HG03354 (cell line): Measurements from ENCODE around the gene CENPX.
A peak's percentile ranks its signal among the peaks of the same experiment; 100 is the strongest.

Experiments
- ATAC-seq: cut with Tn5 transposase; IDR thresholded peaks from one replicate; pipeline ENCODE4 v1.9.1; 2021; ENCODE audit warnings: mild to moderate bottlenecking; ENCODE audit not compliant: unreplicated experiment, poor library complexity, severe bottlenecking

The CENPX gene

DNA sequence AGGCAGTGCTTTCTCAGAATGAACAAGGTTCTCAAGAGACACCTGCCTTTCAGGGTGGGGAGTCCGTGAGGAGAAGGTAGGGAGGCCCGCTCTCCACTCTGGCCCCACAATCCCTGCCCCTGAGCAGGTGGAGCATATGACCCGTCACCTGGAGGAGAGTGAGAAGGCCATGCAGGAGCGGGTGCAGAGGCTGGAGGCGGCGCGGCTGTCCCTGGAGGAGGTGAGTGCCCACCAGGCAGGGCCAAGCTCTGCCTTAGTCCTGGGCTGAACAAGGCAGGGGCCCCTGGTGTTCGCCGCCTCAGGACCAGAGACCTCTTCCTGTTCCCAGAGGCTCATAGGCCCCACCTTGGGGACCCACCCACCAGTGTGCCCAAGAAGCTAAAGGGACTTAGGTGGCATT, 6.3 kb upstream of the CENPX start:
- no peak for ATAC-seq

DNA sequence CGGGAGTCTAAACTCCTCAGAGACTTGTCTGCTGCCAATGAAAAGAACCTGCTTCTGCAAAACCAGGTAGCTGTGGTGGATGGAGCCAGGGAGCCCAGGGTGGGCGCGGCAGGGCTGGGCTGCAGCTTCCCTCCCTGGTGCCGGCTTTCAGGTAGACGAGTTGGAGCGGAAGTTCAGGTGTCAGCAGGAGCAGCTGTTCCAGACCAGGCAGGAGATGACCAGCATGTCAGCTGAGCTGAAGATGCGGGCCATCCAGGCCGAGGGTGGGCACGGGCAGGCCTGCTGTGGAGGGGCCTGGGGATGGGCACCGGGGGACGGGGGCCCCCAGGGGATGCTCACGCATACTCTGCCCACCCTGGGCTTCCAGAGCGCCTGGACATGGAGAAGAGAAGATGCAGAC, 5.6 kb upstream of the CENPX start:
- no peak for ATAC-seq

DNA sequence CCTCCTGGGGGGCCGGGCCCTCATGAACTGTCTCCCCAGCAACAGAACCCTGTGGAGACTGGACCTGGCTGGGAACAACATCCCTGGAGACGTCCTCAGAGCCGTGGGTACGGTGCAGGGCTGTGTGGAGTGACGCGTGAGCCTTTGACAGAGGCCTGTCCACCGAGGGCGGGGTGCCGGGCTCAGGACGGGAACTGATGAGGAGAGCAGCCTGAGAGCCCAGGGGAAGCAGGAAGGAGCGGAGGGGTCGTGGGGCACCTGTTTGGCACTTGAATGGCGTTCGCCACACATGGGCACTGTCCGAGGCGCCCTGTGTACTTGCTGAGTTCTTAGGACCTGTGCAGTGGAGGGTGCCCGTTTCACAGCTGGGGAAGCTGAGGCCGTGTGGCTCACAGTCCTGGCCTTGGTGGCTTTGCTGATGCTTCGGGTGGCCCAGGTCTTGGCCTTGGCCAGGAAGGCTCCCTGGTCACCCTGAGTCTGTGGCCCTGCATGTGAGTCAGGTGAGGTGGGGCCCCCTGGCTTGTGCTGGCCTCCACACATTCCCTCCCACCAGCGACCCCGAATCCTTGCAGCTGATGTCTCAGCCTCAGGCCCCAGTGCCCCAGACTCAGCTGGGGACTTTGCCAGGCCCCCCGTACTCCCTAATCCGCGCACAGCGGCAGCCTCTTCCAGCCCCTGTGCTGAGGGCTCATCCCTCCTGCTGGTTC, 2.9 kb upstream of the CENPX start:
- no peak for ATAC-seq

DNA sequence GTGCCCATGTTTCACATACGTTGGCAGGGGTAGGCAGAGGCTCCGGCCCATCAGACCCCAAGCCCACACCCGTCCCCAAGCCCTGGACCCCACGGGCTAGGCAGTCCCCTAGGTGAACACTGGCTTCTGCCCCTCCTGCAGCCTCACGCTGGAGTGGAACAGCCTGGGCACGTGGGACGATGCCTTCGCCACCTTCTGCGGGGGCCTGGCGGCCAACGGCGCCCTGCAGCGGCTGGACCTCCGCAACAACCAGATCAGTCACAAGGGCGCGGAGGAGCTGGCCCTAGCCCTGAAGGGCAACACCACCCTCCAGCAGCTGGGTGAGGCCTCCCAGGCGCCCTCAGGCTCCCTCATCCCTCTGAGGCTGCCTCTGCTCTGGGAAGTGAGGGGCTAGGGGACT, 2.2 kb upstream of the CENPX start:
- ATAC-seq, result no peak

DNA sequence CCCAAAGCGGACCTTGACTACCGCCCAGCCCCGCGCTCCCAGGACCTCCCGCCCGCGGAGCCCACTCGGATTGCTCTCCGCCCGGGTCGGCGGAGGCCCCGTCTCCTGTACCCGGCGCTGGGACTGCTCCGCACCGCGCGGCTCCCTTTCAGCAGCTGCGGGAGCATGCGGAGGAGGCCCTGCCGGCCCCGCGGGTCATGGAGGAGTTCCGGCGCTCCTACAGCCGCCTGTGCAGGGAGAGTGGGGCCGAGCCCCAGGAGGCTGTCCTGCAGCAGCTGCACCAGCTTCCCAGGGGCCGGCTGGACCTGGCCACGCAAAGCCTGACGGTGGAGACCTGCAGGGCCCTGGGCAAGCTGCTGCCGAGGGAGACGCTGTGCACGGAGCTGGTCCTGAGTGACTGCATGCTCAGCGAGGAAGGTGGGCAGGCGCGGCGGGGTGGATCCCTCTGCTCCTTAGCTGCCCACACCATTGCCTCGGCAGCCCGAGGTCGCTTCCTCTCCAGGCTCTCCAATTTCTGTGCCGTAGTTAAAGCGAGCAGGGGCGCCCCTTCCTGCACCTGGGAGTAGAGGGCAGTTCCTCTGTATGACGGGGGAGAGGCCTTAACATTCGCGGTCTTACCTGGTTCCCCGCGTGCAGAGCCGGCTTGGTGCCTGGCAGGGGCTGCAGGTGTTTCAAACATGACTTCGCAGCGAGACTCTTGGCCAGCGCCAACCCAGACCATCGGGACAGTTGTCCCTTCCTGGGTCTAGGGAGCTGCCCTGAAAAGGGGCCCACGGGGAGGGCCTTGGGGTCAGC, 966 bp upstream of the CENPX start:
- peak; percentile 8 for ATAC-seq

DNA sequence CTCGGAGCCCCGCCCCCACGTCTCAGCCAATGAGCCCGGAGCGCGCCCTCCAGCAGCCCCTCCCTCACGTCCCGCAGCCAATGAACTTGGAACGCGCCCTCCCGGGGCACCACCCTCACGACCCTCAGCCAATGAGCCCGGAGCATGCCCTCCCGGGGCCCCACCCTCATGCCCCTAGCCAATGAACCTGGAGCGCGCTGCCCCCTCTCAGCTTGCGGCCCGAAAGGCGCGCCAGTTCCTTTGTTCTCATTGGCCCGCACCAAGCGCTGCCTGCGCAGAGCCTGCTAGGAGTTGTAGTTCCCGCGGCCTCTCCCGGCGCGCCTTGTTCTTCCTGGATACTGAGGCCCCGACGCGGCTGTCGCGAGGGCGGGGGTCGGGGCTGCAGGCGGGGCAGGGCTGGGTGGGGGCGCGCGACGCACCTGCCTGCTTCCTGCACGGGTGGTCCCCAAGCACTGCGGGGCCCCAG, 336 bp upstream of the CENPX start, which contains the start of gene LRRC45:
TSS of gene LRRC45 (plus strand) at position 325 of the 466 bp plus-strand sequence. CDS start 339 bp downstream, outside the sequence.
- ATAC-seq, result peak; percentile 89

DNA sequence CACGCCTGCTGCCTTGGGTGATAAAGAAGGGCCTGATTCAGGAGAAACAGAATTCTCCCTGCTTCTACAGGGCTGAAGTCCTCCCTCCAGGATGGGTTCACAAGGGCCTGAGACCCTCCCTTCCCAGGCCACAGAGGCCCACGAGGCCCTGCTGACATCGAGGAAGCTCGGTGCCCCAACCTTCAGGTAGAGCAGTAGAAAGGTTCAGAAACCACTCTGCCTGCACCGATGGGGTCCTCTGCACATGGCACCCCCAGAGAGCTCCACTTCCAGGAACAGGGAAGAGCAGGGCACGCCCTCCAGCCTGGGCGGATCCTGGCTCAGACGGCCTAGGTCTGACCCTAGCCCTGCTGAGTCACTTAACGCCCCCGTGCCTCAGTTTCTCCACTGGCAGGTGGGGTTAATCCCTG, 773 bp downstream of the CENPX start:
- ATAC-seq, result no peak

DNA sequence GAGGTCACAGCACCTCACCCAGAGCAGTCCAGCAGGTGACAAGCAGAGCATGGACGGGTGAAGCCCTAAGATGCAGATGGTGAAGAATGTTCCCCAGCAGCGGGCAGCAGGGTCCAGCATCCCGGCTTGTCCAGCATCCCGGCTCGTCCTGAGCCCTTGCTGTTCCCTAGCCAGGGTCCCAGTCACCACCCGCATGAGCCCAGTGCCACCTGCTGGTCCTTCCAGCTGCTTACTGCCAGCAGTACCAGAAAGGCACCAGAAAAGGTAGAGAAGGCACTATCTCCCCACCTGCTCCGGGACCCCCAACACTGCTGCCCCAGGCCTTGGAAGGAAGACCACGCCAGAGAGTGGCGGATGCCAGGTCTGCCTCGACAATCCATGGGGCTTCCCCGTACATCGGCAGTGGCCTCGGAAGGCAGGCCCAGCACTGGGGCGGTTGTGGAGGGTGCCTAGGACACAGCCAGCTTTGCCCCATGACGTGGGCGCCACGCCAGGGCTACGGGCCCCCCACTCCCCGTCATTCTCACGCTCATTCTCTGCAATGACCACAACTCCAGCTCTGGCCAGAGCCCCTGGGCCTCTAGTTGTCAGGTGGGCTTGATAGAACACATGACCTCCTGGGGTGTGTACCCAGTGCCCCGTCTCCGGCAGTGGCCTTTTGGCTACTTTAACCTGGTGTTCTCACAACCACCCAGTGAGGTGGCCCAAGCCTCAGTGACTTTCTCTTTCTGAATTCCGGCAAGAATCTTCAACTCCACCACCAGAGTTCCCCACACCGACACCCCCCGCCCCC, 1.4 kb downstream of the CENPX start:
- no peak for ATAC-seq

DNA sequence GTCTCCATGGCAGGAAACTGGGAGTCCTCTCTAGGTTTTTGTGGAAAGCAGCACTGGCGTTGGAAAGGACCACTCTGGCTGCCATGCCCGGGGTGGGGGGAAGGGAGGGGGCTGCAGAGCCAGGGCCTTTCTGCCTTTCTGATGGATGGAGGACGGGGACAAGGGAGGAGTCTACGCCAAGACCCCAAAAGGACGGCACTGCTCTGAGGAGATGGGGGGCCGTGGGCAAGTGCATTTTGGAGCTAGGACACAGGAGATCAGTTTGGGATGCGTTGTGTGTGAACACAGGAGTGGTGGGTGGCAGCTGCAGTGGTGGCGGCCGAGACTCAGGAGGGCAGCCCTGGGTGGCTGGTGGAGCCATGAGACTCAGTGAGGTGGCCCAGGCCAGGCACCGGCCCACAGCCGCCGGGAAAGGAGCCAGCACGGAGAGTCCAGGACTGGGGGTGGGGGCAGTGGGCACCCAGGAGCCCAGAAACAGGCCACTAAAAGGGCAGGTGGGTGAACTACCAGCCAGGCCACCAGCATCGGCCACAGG, 2.0 kb downstream of the CENPX start:
- no peak for ATAC-seq

DNA sequence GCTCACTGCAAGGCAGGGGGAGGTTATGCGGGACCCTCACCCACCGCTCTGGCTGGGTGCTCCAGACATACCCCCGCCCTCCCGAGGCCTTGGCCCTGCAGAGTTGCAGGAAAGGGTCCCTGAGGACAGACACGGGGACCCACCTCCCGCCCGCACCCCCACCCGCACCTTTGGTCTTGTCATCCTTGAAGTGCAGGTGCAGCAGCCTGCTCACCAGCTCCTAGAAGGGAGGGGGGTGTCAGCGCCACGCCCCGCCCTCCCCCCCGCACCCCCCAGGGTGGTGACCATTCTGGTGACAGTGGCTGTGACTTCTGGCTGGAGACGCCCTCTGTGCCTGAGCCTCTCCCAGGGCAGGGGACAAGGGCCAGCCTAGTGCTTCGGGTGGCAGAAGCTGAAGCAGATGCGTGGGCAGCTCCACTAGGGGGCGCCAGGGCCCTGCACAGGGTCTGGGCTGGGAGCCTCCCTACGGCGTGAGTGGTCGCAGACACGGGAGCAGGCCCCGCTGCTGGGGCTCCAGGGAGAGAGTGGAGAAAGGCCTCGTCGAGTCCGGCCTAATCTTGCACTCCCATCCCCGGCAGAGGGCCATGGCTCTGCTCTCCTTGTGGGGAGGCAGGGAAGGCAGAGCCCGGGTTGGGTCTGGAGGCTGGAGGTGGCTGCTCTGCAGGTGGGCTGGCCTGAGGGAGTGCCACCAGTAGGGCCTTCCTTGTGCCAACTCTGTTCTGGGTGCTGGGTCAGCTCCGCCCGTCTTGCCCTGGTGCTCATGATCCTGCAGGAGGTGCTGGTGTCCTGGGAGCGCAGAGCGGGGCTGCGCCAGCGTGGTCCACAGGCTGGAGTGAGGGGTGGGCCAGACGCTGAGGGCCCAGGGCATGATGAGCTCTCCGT, 2.7 kb downstream of the CENPX start:
- no peak for ATAC-seq

DNA sequence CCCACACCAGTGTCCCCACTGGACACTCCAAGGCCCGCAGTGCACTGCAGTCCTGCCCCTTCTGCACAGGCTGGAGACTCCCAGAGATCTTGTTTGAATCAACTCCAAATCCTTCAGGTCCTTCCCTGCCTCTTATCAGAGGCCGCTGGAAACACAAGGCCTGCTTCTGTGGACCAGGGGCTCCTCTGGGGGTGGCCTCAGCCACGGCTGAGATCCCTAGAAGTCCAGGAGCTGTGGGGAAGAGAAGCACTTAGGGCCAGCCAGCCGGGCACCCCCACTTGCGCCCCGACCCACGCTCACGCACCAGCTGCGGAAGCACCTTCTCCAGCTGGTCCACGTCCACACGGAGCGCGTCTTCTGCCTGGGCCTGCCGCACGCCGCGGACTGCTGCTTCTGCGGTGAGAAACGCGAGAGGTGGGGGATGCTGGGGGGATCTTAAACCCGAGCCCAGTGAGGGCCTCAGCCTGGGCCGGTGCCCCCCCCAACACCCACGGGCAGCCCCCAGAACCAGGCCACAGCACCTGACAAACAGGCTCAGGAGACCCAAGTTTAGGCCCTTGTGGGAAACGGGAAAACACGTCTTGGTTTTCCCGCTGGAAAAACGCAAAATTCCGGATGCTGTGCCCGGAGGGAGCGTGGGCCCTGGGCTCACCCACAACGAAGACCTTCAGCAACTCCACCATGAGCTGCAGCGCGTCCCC, 3.5 kb downstream of the CENPX start:
- no peak for ATAC-seq

DNA sequence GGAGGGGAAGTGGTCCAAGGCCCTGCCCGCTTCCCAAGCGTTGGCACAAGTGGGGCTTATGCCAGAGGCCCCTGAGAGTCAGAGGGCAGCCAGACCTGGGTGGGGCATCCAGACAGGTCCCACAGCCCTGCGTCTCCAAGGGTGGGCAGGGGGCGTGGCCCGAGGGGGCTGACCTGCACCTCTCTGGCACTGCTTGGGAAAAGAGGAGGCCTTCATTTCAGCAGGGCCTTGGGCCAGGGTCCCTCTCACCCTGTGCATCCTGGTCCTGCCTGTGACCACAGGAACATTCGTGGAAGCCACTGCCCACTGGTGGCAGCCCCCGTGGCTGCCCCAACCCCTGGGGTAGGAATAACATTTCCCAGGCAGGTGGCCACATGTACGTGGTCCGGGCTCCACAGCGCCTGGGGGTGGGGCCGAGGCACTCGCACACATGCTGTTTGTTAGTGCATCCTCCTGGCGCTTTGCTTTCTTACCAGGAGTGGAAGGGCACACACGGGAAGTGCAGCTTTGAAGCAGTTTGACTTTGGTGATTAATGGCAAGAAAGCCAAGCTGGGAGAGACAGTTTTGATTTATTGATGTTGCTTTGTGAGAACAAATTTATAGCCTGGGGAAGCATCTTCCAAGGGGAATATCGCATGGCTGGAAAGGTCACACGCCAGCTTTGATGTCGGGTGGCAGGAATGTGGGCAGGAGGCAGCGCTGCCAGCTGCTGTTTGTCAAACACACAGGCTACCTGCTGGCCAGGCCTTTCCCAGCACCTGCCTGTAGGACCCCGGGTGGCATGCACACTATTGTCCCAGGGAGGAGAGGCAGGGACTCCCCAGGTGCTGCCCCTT, 4.3 kb downstream of the CENPX start:
- ATAC-seq, result no peak

DNA sequence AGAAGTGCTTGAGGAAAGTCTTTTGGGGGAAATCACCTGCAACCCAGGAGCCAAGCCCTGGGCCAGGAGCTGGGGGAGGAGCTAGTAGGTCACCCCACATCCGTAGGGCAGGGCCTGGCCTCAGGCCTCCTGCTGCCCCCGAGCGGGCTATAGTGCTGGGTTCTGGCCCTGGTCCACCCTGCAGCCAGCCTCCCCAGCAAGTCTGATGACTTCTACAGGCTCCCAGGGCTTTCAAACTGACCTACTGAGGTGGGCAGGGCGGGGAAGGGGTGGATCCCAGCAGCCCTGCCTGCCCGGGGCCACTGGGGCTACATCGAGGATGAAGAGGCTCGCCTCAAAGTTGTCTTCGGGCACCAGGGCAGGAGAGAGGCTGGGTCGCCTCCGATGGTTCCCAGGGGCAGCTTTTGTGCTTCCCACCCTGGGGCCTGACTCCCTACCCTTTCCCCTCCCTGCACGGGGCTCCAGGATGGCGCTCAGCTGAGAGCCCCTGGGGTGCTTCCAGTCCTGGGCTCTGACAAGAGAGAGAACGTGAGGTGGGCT, 5.0 kb downstream of the CENPX start:
- no peak for ATAC-seq

DNA sequence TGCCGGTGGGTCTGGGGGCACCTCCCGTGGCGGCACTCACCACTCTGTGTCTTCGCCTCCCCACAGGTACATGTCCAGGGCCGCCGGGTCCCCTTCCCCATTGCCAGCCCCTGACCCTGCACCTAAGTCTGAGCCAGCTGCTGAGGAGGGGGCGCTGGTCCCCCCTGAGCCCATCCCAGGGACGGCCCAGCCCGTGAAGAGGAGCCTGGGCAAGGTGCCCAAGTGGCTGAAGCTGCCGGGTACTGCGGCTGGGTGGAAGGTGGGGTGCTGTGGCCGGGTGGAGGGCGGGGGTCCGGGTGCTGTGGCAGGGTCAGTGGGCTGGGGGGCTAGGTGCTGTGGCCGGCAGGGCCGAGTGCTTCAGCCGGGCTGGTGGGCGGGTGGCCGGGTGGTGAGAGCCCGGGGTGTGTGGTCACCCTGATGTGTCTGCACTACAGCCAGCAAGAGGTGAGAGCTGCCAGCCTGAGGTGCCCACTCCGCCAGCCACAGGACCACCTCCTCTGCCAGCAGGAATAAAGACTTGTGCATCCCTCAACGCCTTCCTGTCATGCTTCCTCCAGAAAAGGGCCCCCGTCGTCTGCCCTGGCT, 5.7 kb downstream of the CENPX start:
- ATAC-seq, result no peak

DNA sequence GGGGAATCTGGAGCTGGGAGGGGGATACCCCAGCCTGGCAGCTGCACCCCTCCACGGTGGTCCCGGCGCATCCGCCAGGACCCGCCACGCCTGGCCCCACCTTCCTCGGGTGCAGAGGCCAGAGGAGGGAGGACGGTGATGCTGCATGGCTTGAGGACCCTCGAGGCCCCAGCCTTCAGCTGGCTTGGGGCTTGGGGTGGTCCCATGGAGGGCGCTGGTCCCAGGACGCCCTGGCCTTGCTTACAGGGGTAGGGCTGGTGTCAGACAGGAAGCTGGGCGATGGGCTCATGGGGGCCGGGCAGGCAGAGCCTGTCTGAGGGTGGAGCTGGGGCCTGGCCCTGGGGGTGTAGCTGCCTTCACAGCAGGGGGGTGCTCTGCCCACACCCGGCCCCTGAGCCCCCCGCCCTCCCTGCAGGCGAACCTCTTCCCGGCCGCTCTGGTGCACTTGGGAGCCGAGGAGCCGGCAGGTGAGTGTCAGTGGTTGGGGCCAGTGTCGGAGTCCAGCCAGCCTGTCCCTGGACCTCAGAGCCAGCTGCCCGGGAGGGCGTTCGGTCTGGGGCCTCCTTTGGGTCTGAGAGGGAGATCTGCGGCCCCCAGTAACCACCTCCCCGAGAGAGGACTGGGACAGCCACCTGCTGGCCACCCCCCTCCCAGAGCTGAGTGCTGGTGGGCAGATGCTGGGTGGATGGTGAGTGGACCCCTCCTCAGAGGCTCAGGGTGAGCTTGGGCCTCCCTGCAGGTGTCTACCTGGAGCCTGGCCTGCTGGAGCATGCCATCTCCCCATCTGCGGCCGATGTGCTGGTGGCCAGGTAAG, 6.4 kb downstream of the CENPX start:
- ATAC-seq, result no peak

DNA sequence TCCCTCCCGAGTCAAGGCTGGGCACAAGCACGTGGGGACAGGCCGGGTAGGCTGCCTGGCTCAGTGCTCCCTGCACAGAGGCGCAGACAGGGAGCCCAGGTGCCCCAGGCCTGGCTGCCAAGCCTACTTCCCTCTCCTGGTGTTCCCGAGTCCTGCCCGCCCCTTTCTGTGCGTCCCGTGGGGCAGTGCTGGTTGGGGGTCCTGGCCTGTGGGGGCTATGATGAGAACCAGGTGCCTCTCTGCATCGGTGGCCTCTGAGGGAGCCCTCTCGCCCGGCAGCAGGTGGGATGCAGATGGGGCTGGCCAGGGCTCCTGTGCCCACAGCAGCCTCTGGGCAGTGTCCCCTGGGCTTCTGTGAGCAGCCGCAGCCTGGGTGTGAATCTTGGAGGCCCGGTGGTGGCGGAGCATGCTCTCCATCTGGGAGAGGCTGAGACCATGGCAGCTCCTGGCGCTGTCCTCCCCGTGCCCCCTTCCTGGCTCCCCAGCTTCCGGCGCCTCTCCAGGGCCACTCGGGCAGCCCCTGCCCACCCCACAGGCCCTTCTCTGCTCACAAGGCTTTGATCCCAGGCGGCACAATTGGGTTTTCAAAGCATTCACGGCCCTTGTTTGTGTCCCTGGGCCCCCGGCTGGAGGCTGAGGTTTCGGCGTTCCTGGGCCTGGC, 7.2 kb downstream of the CENPX start:
- ATAC-seq, result no peak
